Neural cell (in vitro differentiated cells): Measurements from ENCODE around the gene SPON1.

Source experiments
- CTCF ChIP-seq: fragments of 450-650 bp; IDR thresholded peaks from 2 replicates; pipeline ENCODE4 v1.5.1; 2014; ENCODE audit warnings: antibody characterized with exemption, mild to moderate bottlenecking, moderate library complexity; ENCODE audit not compliant: poor library complexity, severe bottlenecking
- EP300 ChIP-seq: fragments of 450-650 bp; conservative IDR thresholded peaks from 2 replicates; pipeline ENCODE4 v1.6.1; 2014; ENCODE audit warnings: antibody characterized with exemption, mild to moderate bottlenecking, moderate library complexity; ENCODE audit not compliant: poor library complexity, severe bottlenecking
- EZH2 ChIP-seq: fragments of 200-600, 300-800 bp; shearing (Covaris generic), sonication (generic); IDR thresholded peaks from 2 replicates; pipeline ENCODE4 v1.6.1; 2014; ENCODE audit warnings: antibody characterized with exemption, low read length, borderline replicate concordance, mild to moderate bottlenecking; ENCODE audit not compliant: insufficient read depth, poor library complexity, severe bottlenecking
- MXI1 ChIP-seq: fragments of 450-650 bp; conservative IDR thresholded peaks from 2 replicates; pipeline ENCODE4 v1.6.1; 2014; ENCODE audit warnings: antibody characterized with exemption, mild to moderate bottlenecking; ENCODE audit not compliant: poor library complexity, severe bottlenecking
- POLR2AphosphoS5 ChIP-seq: IDR thresholded peaks from 2 replicates; pipeline ENCODE4 v1.6.1; 2012
- RAD21 ChIP-seq: fragments of 450-650 bp; conservative IDR thresholded peaks from 2 replicates; pipeline ENCODE4 v1.6.1; 2014; ENCODE audit warnings: antibody characterized with exemption, mild to moderate bottlenecking, moderate library complexity
- REST ChIP-seq: IDR thresholded peaks from 2 replicates; pipeline ENCODE4 v1.6.1; 2012; ENCODE audit warnings: borderline replicate concordance
- SMC3 ChIP-seq: fragments of 450-650 bp; conservative IDR thresholded peaks from 2 replicates; pipeline ENCODE4 v1.6.1; 2014; ENCODE audit warnings: antibody characterized with exemption, mild to moderate bottlenecking, moderate library complexity; ENCODE audit not compliant: poor library complexity
- TAF1 ChIP-seq: IDR thresholded peaks from 2 replicates; pipeline ENCODE4 v1.6.1; 2012; ENCODE audit warnings: low read depth

GRCh38 chr11:14054116-14055107, 91.9 kb downstream of the SPON1 start:
- TF ChIP-seq CTCF (no peak), TAF1 (no peak), POLR2AphosphoS5 (no peak), SMC3 (no peak), EZH2 (no peak), RAD21 (no peak), REST (no peak), EP300 (no peak), MXI1 (no peak)
